Measurements from ENCODE around the gene ANGPTL8. TPM values are rescaled to one million over a fixed set of nuclear protein-coding genes. Genes with fewer than 3 reads are reported as not detected.
A peak's percentile ranks its signal among the peaks of the same experiment; 100 is the strongest.

ANGPTL8 gene
- total and polyA plus RNA-seq, 2 of the 13 experiments (the other 11 are each of a cell fraction or from before 2014, with no cell fraction given), result 27.3 to 243 TPM

DNA sequence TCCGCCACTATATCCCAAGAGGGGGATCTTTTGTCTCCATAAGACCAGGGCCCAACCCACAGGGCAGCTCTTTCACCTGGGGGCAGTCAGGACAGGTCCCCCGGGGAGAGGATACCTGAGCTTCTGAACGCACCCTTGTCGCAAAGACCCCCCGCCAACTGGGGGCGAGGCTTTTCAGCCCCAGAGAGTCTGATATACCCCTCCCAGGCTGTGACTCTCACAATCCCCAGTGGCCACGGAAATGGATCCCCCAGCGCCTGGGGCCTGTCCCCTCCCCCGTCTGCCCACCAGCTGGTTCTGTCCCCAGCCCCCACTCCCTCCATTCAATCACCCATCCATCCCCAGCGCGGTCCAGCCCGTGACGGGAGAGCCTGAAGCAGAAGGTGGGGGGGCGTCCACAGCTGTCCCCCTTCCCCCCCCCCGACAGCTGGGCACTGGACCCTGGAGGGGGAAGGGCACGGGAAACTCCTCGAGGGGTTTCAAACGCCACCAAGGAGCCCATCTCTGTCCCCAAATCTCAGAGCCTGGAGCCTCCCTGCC, 22.1 kb downstream of the ANGPTL8 start (continued):
- TF ChIP-seq, protein P1, sequence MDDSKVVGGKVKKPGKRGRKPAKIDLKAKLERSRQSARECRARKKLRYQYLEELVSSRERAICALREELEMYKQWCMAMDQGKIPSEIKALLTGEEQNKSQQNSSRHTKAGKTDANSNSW (CRISPR knock-in tag; IDR thresholded peaks at IDR 0.05; ENCODE audit: borderline replicate concordance), result no peak
- TF ChIP-seq TIGD3 (CRISPR knock-in tag; IDR thresholded peaks at IDR 0.05; ENCODE audit: borderline replicate concordance) (no peak), ZNF317 (CRISPR knock-in tag; IDR thresholded peaks at IDR 0.05) (no peak), ZNF597 (CRISPR knock-in tag; IDR thresholded peaks at IDR 0.05) (no peak), KDM5B (CRISPR knock-in tag; IDR thresholded peaks at IDR 0.05; ENCODE audit: borderline replicate concordance) (no peak), CHD4 (IDR thresholded peaks at IDR 0.05; ENCODE audit: borderline replicate concordance, low read length) (0 out of 2 replicates have a peak, but pooled peaks have one; percentile 72), TFAP4 (IDR thresholded peaks at IDR 0.05; ENCODE audit: borderline replicate concordance, low read depth) (peak; percentile 54; the same call in 1 of the 2 replicates), HMGA1 (CRISPR knock-in tag; conservative IDR thresholded peaks at IDR 0.05) (no peak), ZNF331 (CRISPR knock-in tag; IDR thresholded peaks at IDR 0.05) (no peak)
- TF ChIP-seq, protein P2, sequence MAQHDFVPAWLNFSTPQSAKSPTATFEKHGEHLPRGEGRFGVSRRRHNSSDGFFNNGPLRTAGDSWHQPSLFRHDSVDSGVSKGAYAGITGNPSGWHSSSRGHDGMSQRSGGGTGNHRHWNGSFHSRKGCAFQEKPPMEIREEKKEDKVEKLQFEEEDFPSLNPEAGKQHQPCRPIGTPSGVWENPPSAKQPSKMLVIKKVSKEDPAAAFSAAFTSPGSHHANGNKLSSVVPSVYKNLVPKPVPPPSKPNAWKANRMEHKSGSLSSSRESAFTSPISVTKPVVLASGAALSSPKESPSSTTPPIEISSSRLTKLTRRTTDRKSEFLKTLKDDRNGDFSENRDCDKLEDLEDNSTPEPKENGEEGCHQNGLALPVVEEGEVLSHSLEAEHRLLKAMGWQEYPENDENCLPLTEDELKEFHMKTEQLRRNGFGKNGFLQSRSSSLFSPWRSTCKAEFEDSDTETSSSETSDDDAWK (CRISPR knock-in tag; IDR thresholded peaks at IDR 0.05), result no peak
- TF ChIP-seq, protein P3, sequence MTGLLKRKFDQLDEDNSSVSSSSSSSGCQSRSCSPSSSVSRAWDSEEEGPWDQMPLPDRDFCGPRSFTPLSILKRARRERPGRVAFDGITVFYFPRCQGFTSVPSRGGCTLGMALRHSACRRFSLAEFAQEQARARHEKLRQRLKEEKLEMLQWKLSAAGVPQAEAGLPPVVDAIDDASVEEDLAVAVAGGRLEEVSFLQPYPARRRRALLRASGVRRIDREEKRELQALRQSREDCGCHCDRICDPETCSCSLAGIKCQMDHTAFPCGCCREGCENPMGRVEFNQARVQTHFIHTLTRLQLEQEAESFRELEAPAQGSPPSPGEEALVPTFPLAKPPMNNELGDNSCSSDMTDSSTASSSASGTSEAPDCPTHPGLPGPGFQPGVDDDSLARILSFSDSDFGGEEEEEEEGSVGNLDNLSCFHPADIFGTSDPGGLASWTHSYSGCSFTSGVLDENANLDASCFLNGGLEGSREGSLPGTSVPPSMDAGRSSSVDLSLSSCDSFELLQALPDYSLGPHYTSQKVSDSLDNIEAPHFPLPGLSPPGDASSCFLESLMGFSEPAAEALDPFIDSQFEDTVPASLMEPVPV (CRISPR knock-in tag; IDR thresholded peaks at IDR 0.05), result no peak
- TF ChIP-seq, protein P4, sequence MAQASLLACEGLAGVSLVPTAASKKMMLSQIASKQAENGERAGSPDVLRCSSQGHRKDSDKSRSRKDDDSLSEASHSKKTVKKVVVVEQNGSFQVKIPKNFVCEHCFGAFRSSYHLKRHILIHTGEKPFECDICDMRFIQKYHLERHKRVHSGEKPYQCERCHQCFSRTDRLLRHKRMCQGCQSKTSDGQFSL (CRISPR knock-in tag; IDR thresholded peaks at IDR 0.05), result peak; percentile 41; the same call in 1 of the 2 replicates
- TF ChIP-seq, protein P5, sequence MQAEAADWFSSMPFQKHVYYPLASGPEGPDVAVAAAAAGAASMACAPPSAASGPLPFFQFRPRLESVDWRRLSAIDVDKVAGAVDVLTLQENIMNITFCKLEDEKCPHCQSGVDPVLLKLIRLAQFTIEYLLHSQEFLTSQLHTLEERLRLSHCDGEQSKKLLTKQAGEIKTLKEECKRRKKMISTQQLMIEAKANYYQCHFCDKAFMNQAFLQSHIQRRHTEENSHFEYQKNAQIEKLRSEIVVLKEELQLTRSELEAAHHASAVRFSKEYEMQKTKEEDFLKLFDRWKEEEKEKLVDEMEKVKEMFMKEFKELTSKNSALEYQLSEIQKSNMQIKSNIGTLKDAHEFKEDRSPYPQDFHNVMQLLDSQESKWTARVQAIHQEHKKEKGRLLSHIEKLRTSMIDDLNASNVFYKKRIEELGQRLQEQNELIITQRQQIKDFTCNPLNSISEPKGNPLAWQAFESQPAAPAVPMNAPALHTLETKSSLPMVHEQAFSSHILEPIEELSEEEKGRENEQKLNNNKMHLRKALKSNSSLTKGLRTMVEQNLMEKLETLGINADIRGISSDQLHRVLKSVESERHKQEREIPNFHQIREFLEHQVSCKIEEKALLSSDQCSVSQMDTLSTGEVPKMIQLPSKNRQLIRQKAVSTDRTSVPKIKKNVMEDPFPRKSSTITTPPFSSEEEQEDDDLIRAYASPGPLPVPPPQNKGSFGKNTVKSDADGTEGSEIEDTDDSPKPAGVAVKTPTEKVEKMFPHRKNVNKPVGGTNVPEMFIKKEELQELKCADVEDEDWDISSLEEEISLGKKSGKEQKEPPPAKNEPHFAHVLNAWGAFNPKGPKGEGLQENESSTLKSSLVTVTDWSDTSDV (CRISPR knock-in tag; IDR thresholded peaks at IDR 0.05), result no peak
- TF ChIP-seq, protein P6, sequence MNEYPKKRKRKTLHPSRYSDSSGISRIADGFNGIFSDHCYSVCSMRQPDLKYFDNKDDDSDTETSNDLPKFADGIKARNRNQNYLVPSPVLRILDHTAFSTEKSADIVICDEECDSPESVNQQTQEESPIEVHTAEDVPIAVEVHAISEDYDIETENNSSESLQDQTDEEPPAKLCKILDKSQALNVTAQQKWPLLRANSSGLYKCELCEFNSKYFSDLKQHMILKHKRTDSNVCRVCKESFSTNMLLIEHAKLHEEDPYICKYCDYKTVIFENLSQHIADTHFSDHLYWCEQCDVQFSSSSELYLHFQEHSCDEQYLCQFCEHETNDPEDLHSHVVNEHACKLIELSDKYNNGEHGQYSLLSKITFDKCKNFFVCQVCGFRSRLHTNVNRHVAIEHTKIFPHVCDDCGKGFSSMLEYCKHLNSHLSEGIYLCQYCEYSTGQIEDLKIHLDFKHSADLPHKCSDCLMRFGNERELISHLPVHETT (CRISPR knock-in tag; conservative IDR thresholded peaks at IDR 0.05), result no peak
- TF ChIP-seq, protein P7, sequence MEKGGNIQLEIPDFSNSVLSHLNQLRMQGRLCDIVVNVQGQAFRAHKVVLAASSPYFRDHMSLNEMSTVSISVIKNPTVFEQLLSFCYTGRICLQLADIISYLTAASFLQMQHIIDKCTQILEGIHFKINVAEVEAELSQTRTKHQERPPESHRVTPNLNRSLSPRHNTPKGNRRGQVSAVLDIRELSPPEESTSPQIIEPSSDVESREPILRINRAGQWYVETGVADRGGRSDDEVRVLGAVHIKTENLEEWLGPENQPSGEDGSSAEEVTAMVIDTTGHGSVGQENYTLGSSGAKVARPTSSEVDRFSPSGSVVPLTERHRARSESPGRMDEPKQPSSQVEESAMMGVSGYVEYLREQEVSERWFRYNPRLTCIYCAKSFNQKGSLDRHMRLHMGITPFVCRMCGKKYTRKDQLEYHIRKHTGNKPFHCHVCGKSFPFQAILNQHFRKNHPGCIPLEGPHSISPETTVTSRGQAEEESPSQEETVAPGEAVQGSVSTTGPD (CRISPR knock-in tag; IDR thresholded peaks at IDR 0.05), result no peak

All from HepG2 (cell line).